Naive thymus-derived CD4-positive, alpha-beta T cell (primary cell): ENCODE results near the gene ZNF431. TPM values are rescaled to one million over a fixed set of nuclear protein-coding genes. Genes with fewer than 3 reads are reported as not detected.
A peak's percentile ranks its signal among the peaks of the same experiment; 100 is the strongest.

ENCODE experiments used
- ATAC-seq: fragments of 150-1000 bp; cut with Tn5 transposase; 2 replicates; pipeline ENCODE4 v1.10.0; 2021; ENCODE audit warnings: mild to moderate bottlenecking, moderate library complexity
- CTCF ChIA-PET: fragments of 350-600 bp; sonication (Branson Sonifier 250); formaldehyde crosslinking; loops from one replicate; lab custom pipeline; 2021; ENCODE audit warnings: antibody characterized with exemption; lab: Charles Lee
- POLR2A ChIA-PET: fragments of 350-600 bp; sonication (Branson Sonifier 250); formaldehyde crosslinking; loops from one replicate; lab custom pipeline; 2021; ENCODE audit warnings: antibody characterized with exemption, inconsistent platforms; lab: Charles Lee
- DNase-seq, 9 donors: peaks; one replicate each; pipeline versions ENCODE4 v3.0.0 to v3.0.0-alpha.2; 2020 to 2022; ENCODE audit warnings: mixed read lengths in 1 of 9
- H3K27ac ChIP-seq: one replicate; pipeline ENCODE4 v1.7.0; 2013; ENCODE audit warnings: mild to moderate bottlenecking, low read depth, low read length, moderate library complexity
- H3K27me3 ChIP-seq, 2 donors: one replicate each; pipeline ENCODE4 v1.7.0; 2013; ENCODE audit warnings: low read length in 2 of 2, mild to moderate bottlenecking in 2 of 2, moderate library complexity in 2 of 2; ENCODE audit not compliant: control insufficient read depth in 2 of 2, insufficient read depth in 2 of 2
- H3K36me3 ChIP-seq, 3 experiments: 1 replicate in 2 of 3; 2 replicates in 1 of 3; pipeline ENCODE4 v1.7.0; 2013; ENCODE audit warnings: low read length in 3 of 3, mild to moderate bottlenecking in 3 of 3, moderate library complexity in 1 of 3; ENCODE audit not compliant: insufficient read depth in 3 of 3, control insufficient read depth in 2 of 3
- H3K4me1 ChIP-seq, 2 donors: one replicate each; pipeline ENCODE4 v1.7.0; 2013; ENCODE audit warnings: low read length in 2 of 2, mild to moderate bottlenecking in 2 of 2, moderate library complexity in 1 of 2; ENCODE audit not compliant: control insufficient read depth in 2 of 2, insufficient read depth in 2 of 2
- H3K4me3 ChIP-seq: 2 replicates; pipeline ENCODE4 v1.7.0; 2013; ENCODE audit warnings: mild to moderate bottlenecking, low read length
- H3K9me3 ChIP-seq, 3 experiments: 1 replicate in 2 of 3; 2 replicates in 1 of 3; pipeline ENCODE4 v1.7.0; 2013; ENCODE audit warnings: low read length in 3 of 3; ENCODE audit not compliant: control insufficient read depth in 2 of 3
- H3K27ac Mint-ChIP-seq, 9 donors: one replicate each; pipeline ENCODE4 v1.8.0; 2020 to 2022; ENCODE audit warnings: mixed read lengths in 9 of 9, mild to moderate bottlenecking in 8 of 9, moderate library complexity in 5 of 9, inconsistent platforms in 2 of 9
- H3K27me3 Mint-ChIP-seq, 5 donors: one replicate each; pipeline ENCODE4 v1.8.0; 2021 to 2022; ENCODE audit warnings: mixed read lengths in 5 of 5, mild to moderate bottlenecking in 1 of 5
- H3K36me3 Mint-ChIP-seq, 5 donors: one replicate each; pipeline ENCODE4 v1.8.0; 2020 to 2022; ENCODE audit warnings: mixed read lengths in 5 of 5, mild to moderate bottlenecking in 3 of 5, inconsistent platforms in 1 of 5
- H3K4me1 Mint-ChIP-seq, 7 donors: one replicate each; pipeline ENCODE4 v1.8.0; 2020 to 2022; ENCODE audit warnings: mixed read lengths in 7 of 7, mild to moderate bottlenecking in 3 of 7, inconsistent platforms in 1 of 7
- H3K4me3 Mint-ChIP-seq, 10 donors: one replicate each; pipeline ENCODE4 v1.8.0; 2020 to 2022; ENCODE audit warnings: mild to moderate bottlenecking in 10 of 10, mixed read lengths in 10 of 10, moderate library complexity in 6 of 10, inconsistent platforms in 2 of 10
- H3K9me3 Mint-ChIP-seq, 11 donors: one replicate each; pipeline ENCODE4 v1.8.0; 2020 to 2022; ENCODE audit warnings: mixed read lengths in 11 of 11, mild to moderate bottlenecking in 4 of 11, inconsistent platforms in 1 of 11, moderate library complexity in 1 of 11
- intact Hi-C, 2 donors: fragments of 100-400 bp; cut with micrococcal nuclease; formaldehyde crosslinking; loops; one replicate each; pipeline ENCODE4 v1.15.1; 2023
- polyA plus RNA-seq, 2 donors: library from polyadenylated mRNA; unstranded; fragments of 300-500 nt; fragmentation: Illumina TruSeq; gene quantifications; one replicate each; pipeline ENCODE4 v1.2.3, GENCODE V29; 2021
- total RNA-seq, 6 experiments: library from RNA in 5 of 6; stranded (reverse) in 5 of 6; gene quantifications; 1 replicate in 5 of 6; 2 replicates in 1 of 6; pipeline ENCODE4 v1.2.3 and lab custom pipeline; 2021 to 2026

ZNF431 gene
- total and polyA plus RNA-seq, 7 experiments from 2014 or later = 10.1 to 36.8 (median 22.6) TPM

- CTCF ChIA-PET = no interaction called here
- ATAC-seq = no peak
- H3K27me3 ChIP-seq = no peaks in the 10 kb centered on the region
- Mint-ChIP-seq H3K27me3 (no peaks in the 10 kb centered on the region), H3K9me3 (peaks cover 0 to 73% (median 15%) of the 10 kb centered on the region in 11 donors), H3K36me3 (peaks cover 32 to 91% (median 84%) of the 10 kb centered on the region in 5 donors), H3K27ac (peak overlapping the region in 1 of 9 donors; percentile 34), H3K4me3 (no peak overlapping the region), H3K4me1 (peaks cover 0 to 40% (median 27%) of the 10 kb centered on the region in 7 donors)
- peaks cover 0 to 2% of the 10 kb centered on the region in 2 donors for H3K4me1 ChIP-seq
- peaks cover 0 to 11% (median 0%) of the 10 kb centered on the region in 3 experiments for H3K9me3 ChIP-seq
- no peak overlapping the region for H3K4me3 ChIP-seq
- DNase-seq = no peak
- H3K27ac ChIP-seq = no peak overlapping the region
- POLR2A ChIA-PET = interaction anchor here (0.6 kb wide), 1 partner anchor 634 kb away, joined by 4 read pairs; no protein-coding TSS in a partner anchor
- intact Hi-C loops = loop anchor here in 1 of 2 donors (1.0 kb wide), 1 partner anchor 62 kb away; no protein-coding TSS in a partner anchor
- H3K36me3 ChIP-seq = peaks cover 0 to 61% (median 12%) of the 10 kb centered on the region in 3 experiments
These were observed 9.6 kb downstream of the ZNF431 start for GRCh38 chr19:21151460-21151859.

- ChIA-PET CTCF (no interaction called here), POLR2A (no interaction called here)
- no peak overlapping the region for H3K27ac ChIP-seq
- Mint-ChIP-seq H3K9me3 (peaks cover 0 to 74% (median 26%) of the 10 kb centered on the region in 11 donors), H3K27ac (peak overlapping the region in 2 of 9 donors; percentile 51 to 56), H3K27me3 (no peaks in the 10 kb centered on the region), H3K36me3 (peaks cover 19 to 78% (median 69%) of the 10 kb centered on the region in 5 donors), H3K4me3 (peak overlapping the region in 3 of 10 donors; percentile 20 to 42 (median 25)), H3K4me1 (peaks cover 0 to 42% (median 22%) of the 10 kb centered on the region in 7 donors)
- ATAC-seq (no peak), DNase-seq (no peak)
- no peaks in the 10 kb centered on the region for H3K27me3 ChIP-seq
- H3K36me3 ChIP-seq = peaks cover 0 to 43% (median 11%) of the 10 kb centered on the region in 3 experiments
- H3K4me1 ChIP-seq = no peaks in the 10 kb centered on the region
- H3K9me3 ChIP-seq = peaks cover 0 to 21% (median 0%) of the 10 kb centered on the region in 3 experiments
- H3K4me3 ChIP-seq = no peak overlapping the region
- intact Hi-C loops = no loop called here
These were observed 16.8 kb downstream of the ZNF431 start for GRCh38 chr19:21158523-21159135.

GRCh38 chr19:21164541-21164940 lies 22.7 kb downstream of the ZNF431 start:
- Mint-ChIP-seq H3K36me3 (peaks cover 0 to 87% (median 74%) of the 10 kb centered on the region in 5 donors), H3K27ac (peak overlapping the region in 1 of 9 donors; percentile 14), H3K27me3 (no peaks in the 10 kb centered on the region), H3K4me1 (peaks cover 0 to 24% (median 5%) of the 10 kb centered on the region in 7 donors), H3K9me3 (peaks cover 0 to 70% (median 2%) of the 10 kb centered on the region in 11 donors), H3K4me3 (no peak overlapping the region)
- intact Hi-C loops = no loop called here
- DNase-seq (no peak), ATAC-seq (no peak)
- ChIA-PET POLR2A (no interaction called here), CTCF (no interaction called here)
- Histone ChIP-seq H3K9me3 (no peaks in the 10 kb centered on the region), H3K4me1 (no peaks in the 10 kb centered on the region), H3K27me3 (no peaks in the 10 kb centered on the region), H3K27ac (no peak overlapping the region), H3K4me3 (no peak overlapping the region), H3K36me3 (peaks cover 0 to 34% (median 5%) of the 10 kb centered on the region in 3 experiments)

- Histone ChIP-seq H3K36me3 (peaks cover 0 to 40% (median 5%) of the 10 kb centered on the region in 3 experiments), H3K4me3 (no peak overlapping the region), H3K4me1 (no peaks in the 10 kb centered on the region), H3K27me3 (no peaks in the 10 kb centered on the region), H3K9me3 (no peaks in the 10 kb centered on the region), H3K27ac (no peak overlapping the region)
- CTCF ChIA-PET = no interaction called here
- Mint-ChIP-seq H3K27ac (no peak overlapping the region), H3K4me1 (peaks cover 0 to 18% (median 5%) of the 10 kb centered on the region in 7 donors), H3K9me3 (peaks cover 0 to 68% (median 5%) of the 10 kb centered on the region in 11 donors), H3K4me3 (no peak overlapping the region), H3K36me3 (peaks cover 0 to 89% (median 73%) of the 10 kb centered on the region in 5 donors), H3K27me3 (no peaks in the 10 kb centered on the region)
- no peak for ATAC-seq
- POLR2A ChIA-PET = no interaction called here
- DNase-seq = no peak
- intact Hi-C loops = no loop called here
These were observed 24.6 kb downstream of the ZNF431 start for GRCh38 chr19:21166436-21166835.

DNA sequence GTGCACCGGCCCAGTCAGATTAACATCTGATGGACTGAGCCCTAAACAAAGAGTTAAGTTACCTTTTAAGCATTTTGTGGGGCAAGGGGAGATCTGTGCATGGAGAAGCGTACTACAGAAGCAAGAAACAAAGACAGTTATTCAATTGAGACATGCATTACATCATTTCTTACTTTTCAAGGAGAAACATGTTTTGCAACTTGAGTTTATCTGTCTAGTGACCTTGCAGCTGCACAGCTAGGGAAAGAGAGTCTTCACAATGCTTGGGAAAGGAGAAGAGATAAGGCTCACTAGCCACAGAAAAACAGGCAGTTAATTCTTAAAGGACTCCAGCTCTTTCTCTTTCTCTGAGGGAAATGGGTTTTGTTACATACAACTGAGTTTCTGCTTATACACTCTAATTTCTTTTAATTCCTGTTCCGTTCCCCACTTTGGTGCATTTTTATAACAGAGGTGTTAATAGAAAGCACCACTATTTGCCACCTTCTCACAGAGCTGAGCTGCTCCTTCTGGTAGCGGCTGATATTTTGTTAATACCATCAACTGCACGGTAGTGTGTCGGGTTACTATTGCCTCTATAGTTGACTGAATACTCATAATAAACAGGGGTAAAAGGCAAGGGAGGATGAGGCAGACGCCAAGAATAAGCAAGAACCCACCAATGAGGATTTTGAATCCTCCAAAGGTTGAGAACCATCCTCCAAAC lies 55.9 kb downstream of the ZNF431 start:
- Mint-ChIP-seq H3K4me1 (peaks cover 0 to 3% (median 0%) of the 10 kb centered on the region in 7 donors), H3K27me3 (no peaks in the 10 kb centered on the region), H3K4me3 (no peak overlapping the region), H3K9me3 (peaks cover 0 to 41% (median 6%) of the 10 kb centered on the region in 11 donors), H3K27ac (no peak overlapping the region), H3K36me3 (no peaks in the 10 kb centered on the region)
- H3K36me3 ChIP-seq = no peaks in the 10 kb centered on the region
- ATAC-seq (no peak), DNase-seq (no peak)
- POLR2A ChIA-PET = no interaction called here
- H3K9me3 ChIP-seq = peaks cover 0 to 13% (median 0%) of the 10 kb centered on the region in 3 experiments
- CTCF ChIA-PET = no interaction called here
- no peaks in the 10 kb centered on the region for H3K4me1 ChIP-seq
- intact Hi-C loops = no loop called here
- no peaks in the 10 kb centered on the region for H3K27me3 ChIP-seq
- H3K27ac ChIP-seq = no peak overlapping the region
- H3K4me3 ChIP-seq = no peak overlapping the region

- H3K9me3 Mint-ChIP-seq = peaks cover 0 to 17% (median 0%) of the 10 kb centered on the region in 11 donors
- H3K4me3 Mint-ChIP-seq = no peak overlapping the region
- Histone ChIP-seq H3K36me3 (no peaks in the 10 kb centered on the region), H3K4me3 (no peak overlapping the region), H3K27ac (no peak overlapping the region), H3K27me3 (no peaks in the 10 kb centered on the region), H3K4me1 (no peaks in the 10 kb centered on the region), H3K9me3 (no peaks in the 10 kb centered on the region)
- ATAC-seq (peak; percentile 73), DNase-seq (peak in 6 of 9 donors; percentile 13 to 52 (median 36))
- intact Hi-C loops = loop anchor here (1.0 to 10.0 kb wide), 3 partner anchors 279 to 692 kb away; no protein-coding TSS in a partner anchor
- H3K27me3 Mint-ChIP-seq = peaks cover 0 to 18% (median 13%) of the 10 kb centered on the region in 5 donors
- POLR2A ChIA-PET = no interaction called here
- no peaks in the 10 kb centered on the region for H3K4me1 Mint-ChIP-seq
- CTCF ChIA-PET = interaction anchor here (1.0 to 1.2 kb wide), 2 partner anchors 278 to 280 kb away, joined by 4 to 5 read pairs; no protein-coding TSS in a partner anchor
- H3K27ac Mint-ChIP-seq = no peak overlapping the region
- no peaks in the 10 kb centered on the region for H3K36me3 Mint-ChIP-seq
These were observed 61.1 kb downstream of the ZNF431 start for GRCh38 chr19:21202865-21203494.
